HG02623 (cell line): ENCODE results near the gene HUWE1.

ENCODE experiments used
- ATAC-seq: cut with Tn5 transposase; IDR thresholded peaks from one replicate; pipeline ENCODE4 v1.9.1; 2021; ENCODE audit warnings: moderate library complexity; ENCODE audit not compliant: unreplicated experiment

Gene HUWE1

GRCh38 chrX:53685711-53686110 lies 808 bp downstream of the HUWE1 start:
- no peak for ATAC-seq

- ATAC-seq: peak; percentile 59
These were observed 1.9 kb downstream of the HUWE1 start for GRCh38 chrX:53684415-53685192.

GRCh38 chrX:53683556-53684414 lies 2.7 kb downstream of the HUWE1 start:
- ATAC-seq: peak; percentile 64

- ATAC-seq: no peak
These were observed 3.5 kb downstream of the HUWE1 start for GRCh38 chrX:53682885-53683555.

- no peak for ATAC-seq
These were observed 4.9 kb downstream of the HUWE1 start for GRCh38 chrX:53681661-53682060.

- ATAC-seq: no peak
These were observed 7.9 kb downstream of the HUWE1 start for GRCh38 chrX:53678667-53679066.

- ATAC-seq: no peak
These were observed 9.2 kb downstream of the HUWE1 start for GRCh38 chrX:53677286-53677685.

- ATAC-seq: no peak
These were observed 11.9 kb downstream of the HUWE1 start for GRCh38 chrX:53674581-53674980.

GRCh38 chrX:53669258-53669657 lies 17.3 kb downstream of the HUWE1 start:
- ATAC-seq: no peak

- no peak for ATAC-seq
These were observed 20.3 kb downstream of the HUWE1 start for GRCh38 chrX:53666171-53666570.

- ATAC-seq: no peak
These were observed 26.5 kb downstream of the HUWE1 start for GRCh38 chrX:53660004-53660403.

- ATAC-seq: no peak
These were observed 27.5 kb downstream of the HUWE1 start for GRCh38 chrX:53659039-53659438.

GRCh38 chrX:53656845-53657244 lies 29.7 kb downstream of the HUWE1 start:
- no peak for ATAC-seq

GRCh38 chrX:53654376-53654775 lies 32.1 kb downstream of the HUWE1 start:
- ATAC-seq: no peak

GRCh38 chrX:53644751-53645150 lies 41.8 kb downstream of the HUWE1 start:
- no peak for ATAC-seq

- ATAC-seq: no peak
These were observed 44.2 kb downstream of the HUWE1 start for GRCh38 chrX:53642337-53642736.

- no peak for ATAC-seq
These were observed 47.3 kb downstream of the HUWE1 start for GRCh38 chrX:53639257-53639656.

- ATAC-seq: no peak
These were observed 49.0 kb downstream of the HUWE1 start for GRCh38 chrX:53637479-53637878.

- ATAC-seq: no peak
These were observed 55.4 kb downstream of the HUWE1 start for GRCh38 chrX:53631156-53631555.

- ATAC-seq: no peak
These were observed 56.3 kb downstream of the HUWE1 start for GRCh38 chrX:53630261-53630660.

GRCh38 chrX:53622431-53622830 lies 64.1 kb downstream of the HUWE1 start:
- ATAC-seq: no peak
